Measurements from ENCODE around the gene GDPGP1.
"Not testable (repeated sequence)": the region's sequence is repeated elsewhere in the genome, so short reads cannot be mapped to it uniquely, and the experiment has no call there.

Gene GDPGP1

GRCh38 chr15:90265271-90266060 lies 31.5 kb downstream of the GDPGP1 start, which contains the start of gene NGRN:
NGRN (plus strand) TSS chr15:90265672; CDS start chr15:90265713, 41 bp downstream.
- DNase-seq (ENCODE audit: low spot score), result peak; percentile 91

GRCh38 chr15:90266061-90266431 lies 32.0 kb downstream of the GDPGP1 start:
- DNase-seq (ENCODE audit: low spot score), result peak; percentile 40
- no peak for TF ChIP-seq CTCF (IDR thresholded peaks at IDR 0.05; ENCODE audit: extremely low read depth, missing control alignments)

More at GRCh38 chr15:90265271-90266060, 31.5 kb downstream of the GDPGP1 start, which contains the start of gene NGRN:
- TF ChIP-seq CTCF (IDR thresholded peaks at IDR 0.05; ENCODE audit: extremely low read depth, missing control alignments), result no peak

- no peak for DNase-seq (ENCODE audit: low spot score)
- no peak for TF ChIP-seq CTCF (IDR thresholded peaks at IDR 0.05; ENCODE audit: extremely low read depth, missing control alignments)
Measured at GRCh38 chr15:90266485-90266884, 32.5 kb downstream of the GDPGP1 start.

- TF ChIP-seq CTCF (IDR thresholded peaks at IDR 0.05; ENCODE audit: extremely low read depth, missing control alignments), result no peak
- DNase-seq (ENCODE audit: low spot score), result no peak
Measured at GRCh38 chr15:90268415-90268814, 34.4 kb downstream of the GDPGP1 start.

GRCh38 chr15:90270502-90271150 lies 36.6 kb downstream of the GDPGP1 start:
- no peak for DNase-seq (ENCODE audit: low spot score)
- no peak for TF ChIP-seq CTCF (IDR thresholded peaks at IDR 0.05; ENCODE audit: extremely low read depth, missing control alignments)

- no peak for DNase-seq (ENCODE audit: low spot score)
Measured at GRCh38 chr15:90271459-90272166, 37.6 kb downstream of the GDPGP1 start.

GRCh38 chr15:90278467-90278866 lies 44.5 kb downstream of the GDPGP1 start:
- not testable (repeated sequence) for DNase-seq (ENCODE audit: low spot score)

More at GRCh38 chr15:90271459-90272166, 37.6 kb downstream of the GDPGP1 start:
- no peak for TF ChIP-seq CTCF (IDR thresholded peaks at IDR 0.05; ENCODE audit: extremely low read depth, missing control alignments)

GRCh38 chr15:90280743-90281142 lies 46.7 kb downstream of the GDPGP1 start:
- DNase-seq (ENCODE audit: low spot score), result not testable (repeated sequence)

- not testable (repeated sequence) for DNase-seq (ENCODE audit: low spot score)
Measured at GRCh38 chr15:90281637-90282036, 47.6 kb downstream of the GDPGP1 start.
